D721Med (cell line): ENCODE results near the gene MOB3A.

Source experiments
- DNase-seq: peaks from one replicate; pipeline ENCODE4 v3.0.0; 2011; ENCODE audit warnings: low spot score; ENCODE audit not compliant: insufficient read length
- FAIRE-seq: peaks from 2 replicates; lab custom pipeline; 2011; peaks lifted over from hg19 to GRCh38; lab: Jason Lieb, UNC
- CTCF ChIP-seq: IDR thresholded peaks from 2 replicates; pipeline ENCODE4 v1.5.1; 2012; ENCODE audit warnings: mild to moderate bottlenecking, control low read depth; ENCODE audit not compliant: insufficient read depth; ENCODE audit errors: missing control alignments

Gene MOB3A

DNA sequence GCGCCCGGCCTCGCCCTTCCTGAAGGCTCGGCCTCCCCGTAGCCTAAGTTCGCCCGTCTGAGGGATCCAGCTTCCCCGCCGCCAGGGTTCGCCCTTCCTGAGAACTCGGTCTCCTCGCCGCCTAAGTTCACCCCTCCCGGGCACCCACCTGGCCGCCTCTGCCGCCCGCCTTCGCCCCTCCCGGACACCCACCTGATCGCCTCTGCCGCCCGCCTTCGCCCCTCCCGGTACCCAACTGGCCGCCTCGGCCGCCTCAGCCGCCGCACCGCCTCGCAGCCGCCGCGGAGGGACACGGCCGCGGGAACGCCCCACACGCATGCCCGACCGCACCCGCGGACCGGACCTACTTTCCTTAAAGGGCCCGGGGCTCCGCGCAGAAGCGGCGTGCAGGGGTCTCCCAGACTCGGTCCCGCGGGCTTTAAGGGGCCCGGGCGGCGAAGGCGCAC lies at the start of gene MOB3A:
Gene MOB3A (minus strand): TSS at position 293 of the 446 bp plus-strand sequence. CDS start 17,766 bp downstream, outside the sequence.
- TF ChIP-seq CTCF = peak; percentile 3
- peak; percentile 69 for DNase-seq
- FAIRE-seq = no peak

GRCh38 chr19:2145831-2146241 lies 49.7 kb upstream of the MOB3A start:
- no peak for TF ChIP-seq CTCF
- DNase-seq = no peak

DNA sequence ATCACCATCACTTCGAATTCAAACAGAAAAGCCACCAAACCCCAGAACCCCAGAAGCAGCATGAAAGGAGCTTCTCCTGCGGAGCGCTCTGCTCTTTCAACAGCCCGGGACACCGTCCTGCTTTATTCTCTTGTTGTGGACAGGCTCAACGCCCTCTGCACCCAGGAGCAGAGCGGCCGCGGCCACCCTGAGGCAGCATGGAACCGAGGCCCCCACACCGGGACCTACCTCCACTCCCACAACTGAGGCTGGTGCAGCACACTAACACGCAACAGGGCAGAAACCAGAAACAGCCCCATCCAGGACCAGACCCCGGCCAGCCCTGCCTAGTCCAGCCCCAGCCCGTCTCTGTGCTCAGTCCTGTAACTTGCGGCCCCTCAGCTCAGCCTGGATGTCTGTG lies 48.1 kb upstream of the MOB3A start:
- no peak for FAIRE-seq
- no peak for TF ChIP-seq CTCF
- no peak for DNase-seq

More at GRCh38 chr19:2145831-2146241, 49.7 kb upstream of the MOB3A start:
- no peak for FAIRE-seq

- TF ChIP-seq CTCF = no peak
Measured at GRCh38 chr19:2142173-2142829, 46.2 kb upstream of the MOB3A start.

GRCh38 chr19:2140138-2140569 lies 44.0 kb upstream of the MOB3A start:
- TF ChIP-seq CTCF = no peak
- FAIRE-seq (no peak), DNase-seq (no peak)

More at GRCh38 chr19:2142173-2142829, 46.2 kb upstream of the MOB3A start:
- no peak for FAIRE-seq
- no peak for DNase-seq

DNA sequence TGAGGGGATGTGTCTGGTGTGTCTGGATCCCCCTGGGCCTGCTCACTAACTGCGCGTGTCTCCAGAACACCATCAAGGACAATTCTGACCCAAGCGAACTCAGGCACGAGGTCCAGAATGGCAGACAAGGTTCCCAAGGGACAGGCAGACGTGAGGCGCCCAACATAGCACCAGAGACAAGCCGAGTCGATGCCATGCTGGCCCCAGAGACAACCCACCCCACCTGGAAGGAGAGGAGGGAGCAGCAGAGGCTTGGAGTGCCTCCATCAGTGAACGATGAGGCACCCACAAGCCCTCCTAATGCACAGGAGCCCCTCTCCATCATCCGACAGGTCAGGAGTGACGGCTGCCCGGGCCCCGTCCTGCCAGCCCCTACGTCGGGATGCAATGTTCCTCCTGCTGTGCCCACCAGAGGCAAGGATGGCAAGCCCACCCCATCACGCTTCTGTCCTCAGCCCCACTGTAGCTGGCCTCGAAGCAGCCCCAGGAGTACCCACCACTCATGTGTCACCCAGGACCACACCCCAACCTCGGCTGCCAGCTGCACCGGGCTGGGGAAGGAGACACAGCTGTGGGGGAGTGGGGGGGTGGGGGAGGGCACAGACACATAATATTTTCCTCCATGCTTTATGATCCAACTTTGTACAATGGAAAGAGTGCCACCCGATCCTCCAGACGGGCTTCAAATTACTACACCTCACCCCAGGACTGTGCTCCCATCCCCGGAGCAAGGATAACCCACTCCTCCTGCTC lies 43.4 kb upstream of the MOB3A start:
- DNase-seq = no peak
- no peak for FAIRE-seq
- no peak for TF ChIP-seq CTCF
